ENCODE data around the gene KDM4D. TPM values are rescaled to one million over a fixed set of nuclear protein-coding genes. Genes with fewer than 3 reads are reported as not detected.

KDM4D gene
- total RNA-seq, 1 experiment from 2014 or later = 2.4 TPM

DNA sequence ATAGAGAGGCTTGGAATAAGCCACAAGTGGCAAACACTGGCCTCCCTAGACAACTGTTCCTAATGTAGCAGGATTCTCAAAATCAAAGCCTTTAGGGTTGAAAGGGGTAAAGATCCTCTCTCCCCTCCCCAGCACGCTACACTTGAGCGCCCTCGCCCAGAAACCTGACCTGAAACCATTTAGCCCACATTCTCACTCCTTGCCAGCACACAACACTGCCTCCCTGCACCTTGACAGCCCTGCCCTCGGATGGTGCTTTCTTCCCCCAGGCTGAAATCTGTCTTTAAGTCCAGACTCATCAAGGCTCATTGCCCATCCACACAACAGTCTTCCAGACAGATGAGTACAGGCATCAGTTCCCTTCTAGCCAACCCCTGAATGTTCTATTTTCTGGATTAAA, 26.7 kb upstream of the KDM4D start (continued):
- TF ChIP-seq, protein P1, sequence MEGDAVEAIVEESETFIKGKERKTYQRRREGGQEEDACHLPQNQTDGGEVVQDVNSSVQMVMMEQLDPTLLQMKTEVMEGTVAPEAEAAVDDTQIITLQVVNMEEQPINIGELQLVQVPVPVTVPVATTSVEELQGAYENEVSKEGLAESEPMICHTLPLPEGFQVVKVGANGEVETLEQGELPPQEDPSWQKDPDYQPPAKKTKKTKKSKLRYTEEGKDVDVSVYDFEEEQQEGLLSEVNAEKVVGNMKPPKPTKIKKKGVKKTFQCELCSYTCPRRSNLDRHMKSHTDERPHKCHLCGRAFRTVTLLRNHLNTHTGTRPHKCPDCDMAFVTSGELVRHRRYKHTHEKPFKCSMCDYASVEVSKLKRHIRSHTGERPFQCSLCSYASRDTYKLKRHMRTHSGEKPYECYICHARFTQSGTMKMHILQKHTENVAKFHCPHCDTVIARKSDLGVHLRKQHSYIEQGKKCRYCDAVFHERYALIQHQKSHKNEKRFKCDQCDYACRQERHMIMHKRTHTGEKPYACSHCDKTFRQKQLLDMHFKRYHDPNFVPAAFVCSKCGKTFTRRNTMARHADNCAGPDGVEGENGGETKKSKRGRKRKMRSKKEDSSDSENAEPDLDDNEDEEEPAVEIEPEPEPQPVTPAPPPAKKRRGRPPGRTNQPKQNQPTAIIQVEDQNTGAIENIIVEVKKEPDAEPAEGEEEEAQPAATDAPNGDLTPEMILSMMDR (IDR thresholded peaks at IDR 0.05) = no peak
- TF ChIP-seq SOX15 (CRISPR knock-in tag; IDR thresholded peaks at IDR 0.05) = no peak

DNA sequence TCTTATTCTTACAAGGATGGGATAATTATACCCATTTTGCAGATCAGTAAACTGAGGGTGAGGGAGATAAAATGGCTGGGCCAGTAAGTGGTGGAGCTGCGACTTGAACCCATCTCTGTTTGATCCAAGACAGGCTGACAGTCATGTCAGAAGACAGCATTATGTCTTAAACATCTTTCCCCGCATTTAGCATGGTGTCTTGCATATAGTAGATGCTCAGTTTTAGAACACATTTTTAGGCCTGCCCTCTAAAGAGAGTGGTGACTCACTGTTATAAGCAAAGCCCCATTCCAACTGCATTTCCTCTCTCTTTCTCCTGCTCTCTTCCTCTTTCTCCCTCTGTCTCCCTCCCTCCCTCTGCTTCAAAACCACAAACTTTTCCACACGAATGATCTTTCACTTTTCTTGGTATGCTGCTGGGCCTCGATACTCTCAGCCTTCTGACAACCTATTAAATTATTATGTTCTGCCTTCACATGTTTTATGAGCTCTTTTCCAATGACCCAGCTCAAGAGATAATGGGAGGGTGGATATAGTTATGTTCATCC, 25.4 kb upstream of the KDM4D start:
- POLR2A ChIA-PET = no interaction called here
- CTCF ChIA-PET = no interaction called here
- TF ChIP-seq ZNF671 (CRISPR knock-in tag; IDR thresholded peaks at IDR 0.05) (no peak), ZNF138 (CRISPR knock-in tag; conservative IDR thresholded peaks at IDR 0.05) (no peak), NFYB (CRISPR knock-in tag; conservative IDR thresholded peaks at IDR 0.05; ENCODE audit: low read depth) (no peak), TEAD1 (CRISPR knock-in tag; IDR thresholded peaks at IDR 0.05) (no peak), NR1H2 (CRISPR knock-in tag; IDR thresholded peaks at IDR 0.05) (no peak), ZNF121 (CRISPR knock-in tag; IDR thresholded peaks at IDR 0.05) (no peak)
- TF ChIP-seq, protein P2, sequence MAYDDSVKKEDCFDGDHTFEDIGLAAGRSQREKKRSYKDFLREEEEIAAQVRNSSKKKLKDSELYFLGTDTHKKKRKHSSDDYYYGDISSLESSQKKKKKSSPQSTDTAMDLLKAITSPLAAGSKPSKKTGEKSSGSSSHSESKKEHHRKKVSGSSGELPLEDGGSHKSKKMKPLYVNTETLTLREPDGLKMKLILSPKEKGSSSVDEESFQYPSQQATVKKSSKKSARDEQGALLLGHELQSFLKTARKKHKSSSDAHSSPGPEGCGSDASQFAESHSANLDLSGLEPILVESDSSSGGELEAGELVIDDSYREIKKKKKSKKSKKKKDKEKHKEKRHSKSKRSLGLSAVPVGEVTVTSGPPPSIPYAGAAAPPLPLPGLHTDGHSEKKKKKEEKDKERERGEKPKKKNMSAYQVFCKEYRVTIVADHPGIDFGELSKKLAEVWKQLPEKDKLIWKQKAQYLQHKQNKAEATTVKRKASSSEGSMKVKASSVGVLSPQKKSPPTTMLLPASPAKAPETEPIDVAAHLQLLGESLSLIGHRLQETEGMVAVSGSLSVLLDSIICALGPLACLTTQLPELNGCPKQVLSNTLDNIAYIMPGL (CRISPR knock-in tag; IDR thresholded peaks at IDR 0.05) = no peak
- TF ChIP-seq, protein P3, sequence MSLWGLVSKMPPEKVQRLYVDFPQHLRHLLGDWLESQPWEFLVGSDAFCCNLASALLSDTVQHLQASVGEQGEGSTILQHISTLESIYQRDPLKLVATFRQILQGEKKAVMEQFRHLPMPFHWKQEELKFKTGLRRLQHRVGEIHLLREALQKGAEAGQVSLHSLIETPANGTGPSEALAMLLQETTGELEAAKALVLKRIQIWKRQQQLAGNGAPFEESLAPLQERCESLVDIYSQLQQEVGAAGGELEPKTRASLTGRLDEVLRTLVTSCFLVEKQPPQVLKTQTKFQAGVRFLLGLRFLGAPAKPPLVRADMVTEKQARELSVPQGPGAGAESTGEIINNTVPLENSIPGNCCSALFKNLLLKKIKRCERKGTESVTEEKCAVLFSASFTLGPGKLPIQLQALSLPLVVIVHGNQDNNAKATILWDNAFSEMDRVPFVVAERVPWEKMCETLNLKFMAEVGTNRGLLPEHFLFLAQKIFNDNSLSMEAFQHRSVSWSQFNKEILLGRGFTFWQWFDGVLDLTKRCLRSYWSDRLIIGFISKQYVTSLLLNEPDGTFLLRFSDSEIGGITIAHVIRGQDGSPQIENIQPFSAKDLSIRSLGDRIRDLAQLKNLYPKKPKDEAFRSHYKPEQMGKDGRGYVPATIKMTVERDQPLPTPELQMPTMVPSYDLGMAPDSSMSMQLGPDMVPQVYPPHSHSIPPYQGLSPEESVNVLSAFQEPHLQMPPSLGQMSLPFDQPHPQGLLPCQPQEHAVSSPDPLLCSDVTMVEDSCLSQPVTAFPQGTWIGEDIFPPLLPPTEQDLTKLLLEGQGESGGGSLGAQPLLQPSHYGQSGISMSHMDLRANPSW (CRISPR knock-in tag; conservative IDR thresholded peaks at IDR 0.05; ENCODE audit: low read depth) = no peak
- TF ChIP-seq, protein P4, sequence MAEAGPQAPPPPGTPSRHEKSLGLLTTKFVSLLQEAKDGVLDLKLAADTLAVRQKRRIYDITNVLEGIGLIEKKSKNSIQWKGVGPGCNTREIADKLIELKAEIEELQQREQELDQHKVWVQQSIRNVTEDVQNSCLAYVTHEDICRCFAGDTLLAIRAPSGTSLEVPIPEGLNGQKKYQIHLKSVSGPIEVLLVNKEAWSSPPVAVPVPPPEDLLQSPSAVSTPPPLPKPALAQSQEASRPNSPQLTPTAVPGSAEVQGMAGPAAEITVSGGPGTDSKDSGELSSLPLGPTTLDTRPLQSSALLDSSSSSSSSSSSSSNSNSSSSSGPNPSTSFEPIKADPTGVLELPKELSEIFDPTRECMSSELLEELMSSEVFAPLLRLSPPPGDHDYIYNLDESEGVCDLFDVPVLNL (CRISPR knock-in tag; IDR thresholded peaks at IDR 0.05; ENCODE audit: borderline replicate concordance, low read depth) = no peak
- TF ChIP-seq, protein P5, sequence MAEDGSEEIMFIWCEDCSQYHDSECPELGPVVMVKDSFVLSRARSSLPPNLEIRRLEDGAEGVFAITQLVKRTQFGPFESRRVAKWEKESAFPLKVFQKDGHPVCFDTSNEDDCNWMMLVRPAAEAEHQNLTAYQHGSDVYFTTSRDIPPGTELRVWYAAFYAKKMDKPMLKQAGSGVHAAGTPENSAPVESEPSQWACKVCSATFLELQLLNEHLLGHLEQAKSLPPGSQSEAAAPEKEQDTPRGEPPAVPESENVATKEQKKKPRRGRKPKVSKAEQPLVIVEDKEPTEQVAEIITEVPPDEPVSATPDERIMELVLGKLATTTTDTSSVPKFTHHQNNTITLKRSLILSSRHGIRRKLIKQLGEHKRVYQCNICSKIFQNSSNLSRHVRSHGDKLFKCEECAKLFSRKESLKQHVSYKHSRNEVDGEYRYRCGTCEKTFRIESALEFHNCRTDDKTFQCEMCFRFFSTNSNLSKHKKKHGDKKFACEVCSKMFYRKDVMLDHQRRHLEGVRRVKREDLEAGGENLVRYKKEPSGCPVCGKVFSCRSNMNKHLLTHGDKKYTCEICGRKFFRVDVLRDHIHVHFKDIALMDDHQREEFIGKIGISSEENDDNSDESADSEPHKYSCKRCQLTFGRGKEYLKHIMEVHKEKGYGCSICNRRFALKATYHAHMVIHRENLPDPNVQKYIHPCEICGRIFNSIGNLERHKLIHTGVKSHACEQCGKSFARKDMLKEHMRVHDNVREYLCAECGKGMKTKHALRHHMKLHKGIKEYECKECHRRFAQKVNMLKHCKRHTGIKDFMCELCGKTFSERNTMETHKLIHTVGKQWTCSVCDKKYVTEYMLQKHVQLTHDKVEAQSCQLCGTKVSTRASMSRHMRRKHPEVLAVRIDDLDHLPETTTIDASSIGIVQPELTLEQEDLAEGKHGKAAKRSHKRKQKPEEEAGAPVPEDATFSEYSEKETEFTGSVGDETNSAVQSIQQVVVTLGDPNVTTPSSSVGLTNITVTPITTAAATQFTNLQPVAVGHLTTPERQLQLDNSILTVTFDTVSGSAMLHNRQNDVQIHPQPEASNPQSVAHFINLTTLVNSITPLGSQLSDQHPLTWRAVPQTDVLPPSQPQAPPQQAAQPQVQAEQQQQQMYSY (CRISPR knock-in tag; IDR thresholded peaks at IDR 0.05) = no peak
- TF ChIP-seq, protein P1 (IDR thresholded peaks at IDR 0.05) = no peak
- TF ChIP-seq, protein P6, sequence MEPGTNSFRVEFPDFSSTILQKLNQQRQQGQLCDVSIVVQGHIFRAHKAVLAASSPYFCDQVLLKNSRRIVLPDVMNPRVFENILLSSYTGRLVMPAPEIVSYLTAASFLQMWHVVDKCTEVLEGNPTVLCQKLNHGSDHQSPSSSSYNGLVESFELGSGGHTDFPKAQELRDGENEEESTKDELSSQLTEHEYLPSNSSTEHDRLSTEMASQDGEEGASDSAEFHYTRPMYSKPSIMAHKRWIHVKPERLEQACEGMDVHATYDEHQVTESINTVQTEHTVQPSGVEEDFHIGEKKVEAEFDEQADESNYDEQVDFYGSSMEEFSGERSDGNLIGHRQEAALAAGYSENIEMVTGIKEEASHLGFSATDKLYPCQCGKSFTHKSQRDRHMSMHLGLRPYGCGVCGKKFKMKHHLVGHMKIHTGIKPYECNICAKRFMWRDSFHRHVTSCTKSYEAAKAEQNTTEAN (CRISPR knock-in tag; IDR thresholded peaks at IDR 0.05) = no peak
- TF ChIP-seq, protein P7, sequence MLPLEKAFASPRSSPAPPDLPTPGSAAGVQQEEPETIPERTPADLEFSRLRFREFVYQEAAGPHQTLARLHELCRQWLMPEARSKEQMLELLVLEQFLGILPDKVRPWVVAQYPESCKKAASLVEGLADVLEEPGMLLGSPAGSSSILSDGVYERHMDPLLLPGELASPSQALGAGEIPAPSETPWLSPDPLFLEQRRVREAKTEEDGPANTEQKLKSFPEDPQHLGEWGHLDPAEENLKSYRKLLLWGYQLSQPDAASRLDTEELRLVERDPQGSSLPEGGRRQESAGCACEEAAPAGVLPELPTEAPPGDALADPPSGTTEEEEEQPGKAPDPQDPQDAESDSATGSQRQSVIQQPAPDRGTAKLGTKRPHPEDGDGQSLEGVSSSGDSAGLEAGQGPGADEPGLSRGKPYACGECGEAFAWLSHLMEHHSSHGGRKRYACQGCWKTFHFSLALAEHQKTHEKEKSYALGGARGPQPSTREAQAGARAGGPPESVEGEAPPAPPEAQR (CRISPR knock-in tag; IDR thresholded peaks at IDR 0.05) = no peak
- DNase-seq (ENCODE audit: low spot score) (no peak), ATAC-seq (no peak)
- peaks cover 7% of the 10 kb centered on the region for H3K4me1 Mint-ChIP-seq
- H3K27ac Mint-ChIP-seq = no peak overlapping the region
- H3K36me3 Mint-ChIP-seq = peaks cover 2% of the 10 kb centered on the region; the same call in 1 of the 2 replicates
- H3K9me3 Mint-ChIP-seq = peaks cover 5% of the 10 kb centered on the region
- peaks cover 7% of the 10 kb centered on the region; the same call in 1 of the 2 replicates for H3K27me3 Mint-ChIP-seq (ENCODE audit: low read depth)
- no peak overlapping the region for H3K4me3 Mint-ChIP-seq
